ENCODE measurements around the gene OR6Q1.

- no peak for TF ChIP-seq CTCF (conservative IDR thresholded peaks at IDR 0.05; ENCODE audit: low read depth, low read length)
- no peak for TF ChIP-seq EZH2 (IDR thresholded peaks at IDR 0.05; ENCODE audit: borderline replicate concordance, low read depth, low read length, poor library complexity, severe bottlenecking)
Observed at GRCh38 chr11:58034471-58034870, 3.7 kb downstream of the OR6Q1 start.
